Tibial artery (tissue), 4 donors: ENCODE data around the gene SPG21.
A peak's percentile ranks its signal among the peaks of the same experiment; 100 is the strongest.

ENCODE experiments used
- DNase-seq, 2 donors: peaks; one replicate each; pipeline ENCODE4 v3.0.0-alpha.2; 2019
- H3K27ac ChIP-seq, 2 donors: fragments of 200-600 bp; sonication (generic) in 1 of 2; 1 replicate in 1 of 2; 2 replicates in 1 of 2; pipeline ENCODE4 v1.5.1; 2018 to 2019; ENCODE audit warnings: mild to moderate bottlenecking in 1 of 2
- H3K27me3 ChIP-seq, 2 donors: fragments of 200-600 bp; sonication (generic) in 1 of 2; one replicate each; pipeline versions ENCODE4 v1.5.1 to v1.6.0; 2016 to 2019
- H3K36me3 ChIP-seq, 3 donors: fragments of 200-600 bp; sonication (generic) in 2 of 3; one replicate each; pipeline ENCODE4 v1.5.1; 2016 to 2019; ENCODE audit warnings: mild to moderate bottlenecking in 2 of 3
- H3K4me1 ChIP-seq, 4 donors: fragments of 200-600 bp; sonication (generic) in 2 of 4; 1 replicate in 3 of 4; 2 replicates in 1 of 4; pipeline ENCODE4 v1.5.1; 2016 to 2019
- H3K4me3 ChIP-seq, 2 donors: fragments of 200-600 bp; sonication (generic) in 1 of 2; 1 replicate in 1 of 2; 2 replicates in 1 of 2; pipeline ENCODE4 v1.5.1; 2018 to 2019; ENCODE audit warnings: mild to moderate bottlenecking in 2 of 2
- H3K9me3 ChIP-seq, 3 donors: fragments of 200-600 bp; sonication (generic) in 1 of 3; one replicate each; pipeline ENCODE4 v1.5.1; 2016 to 2019
- CTCF ChIP-seq, 2 experiments: fragments of 200-600 bp in 1 of 2; fragments of 450-650 bp in 1 of 2; IDR thresholded peaks; one replicate each; pipeline ENCODE4 v1.5.1; 2017 to 2019; ENCODE audit warnings: antibody characterized with exemption in 2 of 2, mild to moderate bottlenecking in 1 of 2, moderate library complexity in 1 of 2
- intact Hi-C: fragments of 100-400 bp; cut with DNase I; formaldehyde crosslinking; loops from one replicate; pipeline ENCODE4 v1.15.0; 2023; ENCODE audit warnings: low total_unique reads

The SPG21 gene

GRCh38 chr15:64930019-64930652 is 59.6 kb downstream of the SPG21 start:
- intact Hi-C loops = no loop called here
- Histone ChIP-seq H3K36me3 (peaks cover 14 to 48% (median 47%) of the 10 kb centered on the region in 3 donors), H3K9me3 (no peaks in the 10 kb centered on the region), H3K4me1 (no peaks in the 10 kb centered on the region), H3K27ac (no peak overlapping the region), H3K27me3 (no peaks in the 10 kb centered on the region), H3K4me3 (no peak overlapping the region)
- no peak for TF ChIP-seq CTCF (IDR thresholded peaks at IDR 0.05)
- no peak for DNase-seq

GRCh38 chr15:64928626-64929220 is 61.0 kb downstream of the SPG21 start:
- Histone ChIP-seq H3K27me3 (no peaks in the 10 kb centered on the region), H3K27ac (no peak overlapping the region), H3K4me1 (no peaks in the 10 kb centered on the region), H3K4me3 (no peak overlapping the region), H3K36me3 (peaks cover 11 to 42% (median 36%) of the 10 kb centered on the region in 3 donors), H3K9me3 (no peaks in the 10 kb centered on the region)
- intact Hi-C loops = no loop called here
- TF ChIP-seq CTCF (IDR thresholded peaks at IDR 0.05) = no peak
- DNase-seq = no peak

DNA sequence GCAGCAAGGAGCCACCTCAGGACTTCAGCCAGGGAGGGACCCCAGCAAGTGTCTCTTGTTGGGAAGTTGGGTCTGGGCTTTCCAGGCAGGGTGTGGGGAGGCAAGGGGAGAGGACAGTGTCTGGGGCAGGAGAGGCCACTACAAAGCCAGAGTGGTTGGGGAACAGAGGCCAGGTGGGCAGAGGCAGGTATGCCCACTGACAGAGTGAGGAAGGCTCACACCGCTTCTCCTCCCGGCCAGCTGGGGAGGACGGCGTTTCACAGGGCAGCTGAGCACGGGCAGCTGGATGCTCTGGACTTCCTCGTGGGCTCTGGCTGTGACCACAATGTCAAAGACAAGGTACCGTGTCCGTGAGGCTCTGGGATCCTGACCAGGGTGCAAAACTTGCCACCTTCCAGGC is 63.1 kb downstream of the SPG21 start:
- intact Hi-C loops = no loop called here
- peaks cover 0 to 24% (median 19%) of the 10 kb centered on the region in 3 donors for H3K36me3 ChIP-seq
- peaks cover 0 to 19% (median 8%) of the 10 kb centered on the region in 4 donors for H3K4me1 ChIP-seq
- no peaks in the 10 kb centered on the region for H3K9me3 ChIP-seq
- no peak for DNase-seq
- H3K4me3 ChIP-seq = no peak overlapping the region
- H3K27ac ChIP-seq = no peak overlapping the region
- TF ChIP-seq CTCF (IDR thresholded peaks at IDR 0.05) = no peak
- no peaks in the 10 kb centered on the region for H3K27me3 ChIP-seq

DNA sequence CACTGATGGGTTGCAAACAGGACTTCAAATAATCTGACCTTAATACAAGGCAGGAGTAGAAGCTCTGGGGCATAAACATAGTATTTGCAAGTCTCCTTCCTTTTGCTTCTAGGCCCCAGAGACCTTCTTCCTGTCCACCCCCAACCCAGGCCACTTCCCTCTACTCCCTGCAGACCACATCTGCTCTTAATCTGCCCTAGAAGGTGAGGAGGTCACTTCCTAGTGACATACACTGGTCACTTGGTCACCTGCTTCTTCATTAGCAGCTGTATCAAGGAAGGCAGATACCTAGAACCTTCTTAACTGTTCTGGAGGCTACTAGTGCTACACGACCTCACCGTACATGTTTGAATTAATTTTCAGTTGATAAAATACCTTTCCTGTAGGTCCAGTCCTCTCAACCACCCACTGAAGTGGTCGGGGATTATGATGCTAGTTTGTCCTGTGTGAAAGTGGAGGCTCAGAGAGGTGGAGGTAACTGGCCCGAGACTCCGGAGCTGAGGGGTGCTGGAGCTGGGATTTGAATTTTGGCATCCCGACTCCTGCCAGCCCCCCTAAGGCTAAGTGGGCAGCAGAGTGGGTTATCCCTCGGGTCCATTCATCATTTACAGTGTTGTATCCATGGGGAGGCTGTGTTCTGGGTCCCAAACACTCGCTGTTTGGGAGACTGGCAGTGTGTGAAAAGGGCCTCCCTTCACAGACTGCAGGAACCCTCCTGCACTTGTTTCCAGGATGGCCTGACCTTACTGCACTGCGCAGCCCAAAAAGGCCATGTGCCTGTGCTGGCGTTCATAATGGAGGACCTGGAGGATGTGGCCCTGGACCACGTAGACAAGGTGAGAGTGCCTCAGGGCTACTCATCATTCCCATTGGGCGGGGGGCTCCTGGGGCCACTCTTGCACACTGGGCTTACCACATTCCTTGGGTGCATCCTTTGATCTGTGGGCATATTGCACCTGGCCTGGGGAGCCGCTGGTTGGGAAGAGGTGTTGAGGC is 64.1 kb downstream of the SPG21 start:
- Histone ChIP-seq H3K36me3 (peaks cover 0 to 14% (median 10%) of the 10 kb centered on the region in 3 donors), H3K4me3 (no peak overlapping the region), H3K27me3 (no peaks in the 10 kb centered on the region), H3K27ac (no peak overlapping the region), H3K9me3 (no peaks in the 10 kb centered on the region), H3K4me1 (peaks cover 0 to 27% (median 12%) of the 10 kb centered on the region in 4 donors)
- intact Hi-C loops = no loop called here
- no peak for DNase-seq
- no peak for TF ChIP-seq CTCF (IDR thresholded peaks at IDR 0.05)

- no peaks in the 10 kb centered on the region for H3K27me3 ChIP-seq
- H3K36me3 ChIP-seq = peaks cover 0 to 10% (median 7%) of the 10 kb centered on the region in 3 donors
- peaks cover 0 to 27% (median 12%) of the 10 kb centered on the region in 4 donors for H3K4me1 ChIP-seq
- no peaks in the 10 kb centered on the region for H3K9me3 ChIP-seq
- H3K27ac ChIP-seq = peak overlapping the region in 1 of 2 donors; percentile 86
- no peak overlapping the region for H3K4me3 ChIP-seq
- TF ChIP-seq CTCF (IDR thresholded peaks at IDR 0.05) = no peak
- DNase-seq = no peak
- intact Hi-C loops = no loop called here
Measured at GRCh38 chr15:64923546-64923945, 66.2 kb downstream of the SPG21 start.
